SK-N-SH treated with all-trans-retinoic acid at 6 μM for 48 hours (cell line): ENCODE measurements around the gene GRIK2.

Source experiments
- ATAC-seq: fragments of 200-7000 bp; cut with Tn5 transposase; 3 replicates; pipeline ENCODE4 v1.9.1; 2020; ENCODE audit warnings: mild to moderate bottlenecking, moderate library complexity
- ARNTL ChIP-seq: fragments of 450-650 bp; formaldehyde crosslinking; IDR thresholded peaks from 2 replicates; pipeline ENCODE4 v1.5.0; 2020; ENCODE audit warnings: low read depth, mild to moderate bottlenecking, moderate library complexity, borderline replicate concordance
- BACH2 ChIP-seq: fragments of 250-450 bp; sonication (Bioruptor Pico); IDR thresholded peaks from 2 replicates; pipeline ENCODE4 v1.9.0; 2021; ENCODE audit warnings: mild to moderate bottlenecking, borderline replicate concordance
- CREB5 ChIP-seq: fragments of 250-450 bp; sonication (Bioruptor Pico); IDR thresholded peaks from 2 replicates; pipeline ENCODE4 v1.5.1; 2020; ENCODE audit warnings: low read depth, mild to moderate bottlenecking, moderate library complexity
- CSDC2 ChIP-seq: fragments of 250-450 bp; sonication (Bioruptor Pico); IDR thresholded peaks from 2 replicates; pipeline ENCODE4 v1.5.0; 2020; ENCODE audit warnings: mild to moderate bottlenecking, moderate library complexity
- CSRNP3 ChIP-seq: fragments of 250-450 bp; sonication (Bioruptor Pico); IDR thresholded peaks from 2 replicates; pipeline ENCODE4 v1.5.1; 2021; ENCODE audit warnings: mild to moderate bottlenecking, moderate library complexity
- ESRRG ChIP-seq: fragments of 250-450 bp; sonication (Bioruptor Pico); IDR thresholded peaks from 2 replicates; pipeline ENCODE4 v1.6.1; 2021; ENCODE audit warnings: mild to moderate bottlenecking
- GLIS3 ChIP-seq: fragments of 250-450 bp; sonication (Bioruptor Pico); IDR thresholded peaks from 2 replicates; pipeline ENCODE4 v1.5.0; 2020; ENCODE audit warnings: mild to moderate bottlenecking, moderate library complexity
- ISL1 ChIP-seq: fragments of 250-450 bp; sonication (Bioruptor Pico); IDR thresholded peaks from 2 replicates; pipeline ENCODE4 v2.1.2; 2022; ENCODE audit warnings: mild to moderate bottlenecking, moderate library complexity
- OSR1 ChIP-seq: fragments of 250-450 bp; sonication (Bioruptor Pico); IDR thresholded peaks from 2 replicates; pipeline ENCODE4 v1.8.0; 2022; ENCODE audit warnings: moderate library complexity, mild to moderate bottlenecking, inconsistent platforms
- PATZ1 ChIP-seq: fragments of 250-450 bp; sonication (Bioruptor Pico); IDR thresholded peaks from 2 replicates; pipeline ENCODE4 v1.8.0; 2020; ENCODE audit warnings: mild to moderate bottlenecking, moderate library complexity, borderline replicate concordance
- POU6F1 ChIP-seq: fragments of 250-450 bp; sonication (Bioruptor Pico); IDR thresholded peaks from 2 replicates; pipeline ENCODE4 v1.8.0; 2021; ENCODE audit warnings: low read depth, mild to moderate bottlenecking, moderate library complexity, borderline replicate concordance
- PPARA ChIP-seq: fragments of 250-450 bp; sonication (Bioruptor Pico); IDR thresholded peaks from 2 replicates; pipeline ENCODE4 v1.5.0; 2020; ENCODE audit warnings: mild to moderate bottlenecking, borderline replicate concordance
- RARB ChIP-seq: fragments of 250-450 bp; sonication (Bioruptor Pico); IDR thresholded peaks from 2 replicates; pipeline ENCODE4 v1.8.0; 2021; ENCODE audit warnings: mild to moderate bottlenecking, moderate library complexity
- TCF4 ChIP-seq: fragments of 250-450 bp; sonication (Bioruptor Pico); IDR thresholded peaks from 2 replicates; pipeline ENCODE4 v1.8.0; 2021; ENCODE audit warnings: mild to moderate bottlenecking, moderate library complexity, borderline replicate concordance
- TOX ChIP-seq: fragments of 250-450 bp; sonication (Bioruptor Pico); IDR thresholded peaks from 2 replicates; pipeline ENCODE4 v1.8.0; 2021; ENCODE audit warnings: mild to moderate bottlenecking, moderate library complexity, borderline replicate concordance
- ZC3H10 ChIP-seq: fragments of 250-450 bp; sonication (Bioruptor Pico); IDR thresholded peaks from 2 replicates; pipeline ENCODE4 v1.5.1; 2021; ENCODE audit warnings: mild to moderate bottlenecking, moderate library complexity
- ZFP3 ChIP-seq: fragments of 250-450 bp; sonication (Bioruptor Pico); IDR thresholded peaks from 2 replicates; pipeline ENCODE4 v1.5.0; 2020; ENCODE audit warnings: mild to moderate bottlenecking, moderate library complexity
- ZFP30 ChIP-seq: fragments of 450-650 bp; formaldehyde crosslinking; IDR thresholded peaks from 2 replicates; pipeline ENCODE4 v1.5.0; 2022; ENCODE audit warnings: mild to moderate bottlenecking, moderate library complexity
- ZNF565 ChIP-seq: fragments of 450-650 bp; formaldehyde crosslinking; conservative IDR thresholded peaks from 2 replicates; pipeline ENCODE4 v1.5.0; 2020; ENCODE audit warnings: low read depth, mild to moderate bottlenecking, moderate library complexity
- ZNF70 ChIP-seq: fragments of 450-650 bp; formaldehyde crosslinking; IDR thresholded peaks from 2 replicates; pipeline ENCODE4 v1.5.0; 2020; ENCODE audit warnings: mild to moderate bottlenecking, moderate library complexity
- ZNF8 ChIP-seq: fragments of 450-650 bp; formaldehyde crosslinking; IDR thresholded peaks from 2 replicates; pipeline ENCODE4 v1.5.0; 2020; ENCODE audit warnings: mild to moderate bottlenecking, moderate library complexity

GRIK2 gene

GRCh38 chr6:101826269-101826668 is 432.8 kb downstream of the GRIK2 start:
- TF ChIP-seq BACH2 (CRISPR knock-in tag) = no peak
- TF ChIP-seq POU6F1 (CRISPR knock-in tag) = no peak
- no peak for TF ChIP-seq TCF4 (CRISPR knock-in tag)
- no peak for TF ChIP-seq CSDC2
- no peak for TF ChIP-seq PPARA (CRISPR knock-in tag)
- no peak for TF ChIP-seq ZFP30 (CRISPR knock-in tag)
- TF ChIP-seq ESRRG = no peak
- TF ChIP-seq RARB = no peak
- no peak for TF ChIP-seq ISL1 (CRISPR knock-in tag)
- TF ChIP-seq ZC3H10 (CRISPR knock-in tag) = no peak
- TF ChIP-seq ZNF70 = no peak
- TF ChIP-seq GLIS3 (CRISPR knock-in tag) = no peak
- no peak for TF ChIP-seq ZNF8
- TF ChIP-seq TOX (CRISPR knock-in tag) = no peak
- ATAC-seq = no peak

GRCh38 chr6:101826678-101827077 is 433.2 kb downstream of the GRIK2 start:
- ATAC-seq = no peak
- TF ChIP-seq ZC3H10 (CRISPR knock-in tag) = no peak
- TF ChIP-seq TCF4 (CRISPR knock-in tag) = no peak
- no peak for TF ChIP-seq ARNTL (CRISPR knock-in tag)
- TF ChIP-seq PATZ1 (CRISPR knock-in tag) = no peak
- TF ChIP-seq ZNF70 = no peak
- TF ChIP-seq CREB5 (CRISPR knock-in tag) = no peak
- TF ChIP-seq ZNF565 (CRISPR knock-in tag) = no peak
- TF ChIP-seq ZFP3 (CRISPR knock-in tag) = no peak
- no peak for TF ChIP-seq RARB
- TF ChIP-seq OSR1 (CRISPR knock-in tag) = no peak
- no peak for TF ChIP-seq ZFP30 (CRISPR knock-in tag)
- TF ChIP-seq GLIS3 (CRISPR knock-in tag) = no peak
- TF ChIP-seq CSRNP3 = no peak
- TF ChIP-seq BACH2 (CRISPR knock-in tag) = no peak
- TF ChIP-seq TOX (CRISPR knock-in tag) = no peak
- TF ChIP-seq ZNF8 = no peak
- TF ChIP-seq POU6F1 (CRISPR knock-in tag) = no peak
- TF ChIP-seq, all 23 proteins: peak for 0

GRCh38 chr6:101830501-101831031 is 437.1 kb downstream of the GRIK2 start:
- TF ChIP-seq ESRRG (no peak), OSR1 (CRISPR knock-in tag) (no peak)
- peak; percentile 33; the same call in 2 of the 3 replicates for ATAC-seq

- ATAC-seq = no peak
- TF ChIP-seq ISL1 (CRISPR knock-in tag) (no peak), ARNTL (CRISPR knock-in tag) (no peak), CREB5 (CRISPR knock-in tag) (no peak), PATZ1 (CRISPR knock-in tag) (no peak), CSRNP3 (no peak), CSDC2 (no peak), ZFP3 (CRISPR knock-in tag) (no peak), ZNF8 (no peak)
- TF ChIP-seq, all 23 proteins: peak for 0
Observed at GRCh38 chr6:101832371-101832770, 438.9 kb downstream of the GRIK2 start.
